H7 (cell line): Measurements from ENCODE around the gene SLC35F6. TPM values are rescaled to one million over a fixed set of nuclear protein-coding genes. Genes with fewer than 3 reads are reported as not detected.

ENCODE experiments used
- DNase-seq: peaks from one replicate; pipeline ENCODE4 v3.0.0; 2012
- H3K27me3 ChIP-seq: 2 replicates; pipeline ENCODE4 v1.6.0; 2011; ENCODE audit warnings: mild to moderate bottlenecking, low read length; ENCODE audit not compliant: control insufficient read depth, insufficient read depth
- H3K36me3 ChIP-seq: replicated peaks from 2 replicates; pipeline ENCODE4 v1.5.1; 2011; ENCODE audit warnings: low read length; ENCODE audit not compliant: control insufficient read depth, insufficient read depth
- H3K4me3 ChIP-seq: 2 replicates; pipeline ENCODE4 v1.5.1; 2011; ENCODE audit warnings: low read depth, mild to moderate bottlenecking, control low read depth, low read length, moderate library complexity; ENCODE audit not compliant: insufficient read depth
- total RNA-seq: library from RNA; depleted of rRNA; stranded (reverse); fragments of >200 nt; shearing (Covaris generic); gene quantifications from 2 replicates; pipeline ENCODE4 v1.2.3, GENCODE V29; 2014; rRNA removed

The SLC35F6 gene
- 10.7 and 15.4 TPM in 2 replicates for total RNA-seq

- peak; percentile 97 for DNase-seq
- Histone ChIP-seq H3K4me3 (peak within 1 kb of the TSS; percentile 97), H3K36me3 (no peaks in the 10 kb centered on the region), H3K27me3 (no peaks in the 10 kb centered on the region)
Observed at GRCh38 chr2:26764078-26764887, at the start of gene SLC35F6. SLC35F6 (plus strand) TSS chr2:26764284; CDS start chr2:26764350, 66 bp downstream.

- Histone ChIP-seq H3K36me3 (no peaks in the 10 kb centered on the region), H3K4me3 (no peak overlapping the region), H3K27me3 (no peaks in the 10 kb centered on the region)
- no peak for DNase-seq
Observed at GRCh38 chr2:26715528-26716270, 48.4 kb upstream of the SLC35F6 start.

- Histone ChIP-seq H3K36me3 (no peaks in the 10 kb centered on the region), H3K27me3 (no peaks in the 10 kb centered on the region), H3K4me3 (no peak overlapping the region)
- DNase-seq = no peak
Observed at GRCh38 chr2:26716340-26716739, 47.7 kb upstream of the SLC35F6 start.

- DNase-seq = no peak
- Histone ChIP-seq H3K27me3 (no peaks in the 10 kb centered on the region), H3K36me3 (no peaks in the 10 kb centered on the region), H3K4me3 (no peak overlapping the region)
Observed at GRCh38 chr2:26716769-26717168, 47.3 kb upstream of the SLC35F6 start.

GRCh38 chr2:26717362-26717761 lies 46.7 kb upstream of the SLC35F6 start:
- no peak for DNase-seq
- no peaks in the 10 kb centered on the region for H3K36me3 ChIP-seq
- no peaks in the 10 kb centered on the region for H3K27me3 ChIP-seq
- H3K4me3 ChIP-seq = no peak overlapping the region

- DNase-seq = no peak
- no peaks in the 10 kb centered on the region for H3K27me3 ChIP-seq
- no peaks in the 10 kb centered on the region for H3K36me3 ChIP-seq
- no peak overlapping the region for H3K4me3 ChIP-seq
Observed at GRCh38 chr2:26718949-26719686, 45.0 kb upstream of the SLC35F6 start.

- Histone ChIP-seq H3K36me3 (no peaks in the 10 kb centered on the region), H3K4me3 (no peak overlapping the region), H3K27me3 (no peaks in the 10 kb centered on the region)
- peak; percentile 64 for DNase-seq
Observed at GRCh38 chr2:26720322-26721114, 43.6 kb upstream of the SLC35F6 start.

GRCh38 chr2:26721115-26722032 lies 42.7 kb upstream of the SLC35F6 start:
- H3K4me3 ChIP-seq = no peak overlapping the region
- peak; percentile 85 for DNase-seq

GRCh38 chr2:26722328-26722727 lies 41.8 kb upstream of the SLC35F6 start:
- no peaks in the 10 kb centered on the region for H3K36me3 ChIP-seq
- no peak for DNase-seq
- no peaks in the 10 kb centered on the region for H3K27me3 ChIP-seq
- no peak overlapping the region for H3K4me3 ChIP-seq

More at GRCh38 chr2:26721115-26722032, 42.7 kb upstream of the SLC35F6 start:
- Histone ChIP-seq H3K27me3 (no peaks in the 10 kb centered on the region), H3K36me3 (no peaks in the 10 kb centered on the region)

- Histone ChIP-seq H3K27me3 (no peaks in the 10 kb centered on the region), H3K4me3 (no peak overlapping the region), H3K36me3 (no peaks in the 10 kb centered on the region)
- no peak for DNase-seq
Observed at GRCh38 chr2:26722911-26723310, 41.2 kb upstream of the SLC35F6 start.

GRCh38 chr2:26723475-26723874 lies 40.6 kb upstream of the SLC35F6 start:
- Histone ChIP-seq H3K4me3 (no peak overlapping the region), H3K27me3 (no peaks in the 10 kb centered on the region), H3K36me3 (no peaks in the 10 kb centered on the region)
- no peak for DNase-seq

- no peak for DNase-seq
- H3K27me3 ChIP-seq = no peaks in the 10 kb centered on the region
- H3K4me3 ChIP-seq = no peak overlapping the region
- H3K36me3 ChIP-seq = no peaks in the 10 kb centered on the region
Observed at GRCh38 chr2:26723991-26724750, 39.9 kb upstream of the SLC35F6 start.
